Lower lobe of right lung (tissue), 2 donors: ENCODE results near the gene FAT3. TPM values are rescaled to one million over a fixed set of nuclear protein-coding genes. Genes with fewer than 3 reads are reported as not detected.

Experiments
- ATAC-seq, 2 donors: fragments of 200-7000 bp; cut with Tn5 transposase; one replicate each; pipeline ENCODE4 v1.9.1; 2020 to 2022; ENCODE audit warnings: mild to moderate bottlenecking in 2 of 2, moderate library complexity in 2 of 2
- DNase-seq: peaks from one replicate; pipeline ENCODE4 v3.0.0-alpha.2; 2020
- H3K27ac ChIP-seq: fragments of 200-600 bp; one replicate; pipeline ENCODE4 v1.8.0; 2022
- H3K27me3 ChIP-seq: fragments of 200-600 bp; one replicate; pipeline ENCODE4 v1.8.0; 2022; ENCODE audit warnings: low read depth
- H3K36me3 ChIP-seq: fragments of 200-600 bp; one replicate; pipeline ENCODE4 v1.8.0; 2022; ENCODE audit warnings: mild to moderate bottlenecking
- H3K4me1 ChIP-seq: fragments of 200-600 bp; one replicate; pipeline ENCODE4 v1.8.0; 2022
- H3K4me3 ChIP-seq: fragments of 200-600 bp; one replicate; pipeline ENCODE4 v1.8.0; 2022; ENCODE audit warnings: mild to moderate bottlenecking
- H3K9me3 ChIP-seq: fragments of 200-600 bp; one replicate; pipeline ENCODE4 v1.8.0; 2022
- intact Hi-C: fragments of 100-400 bp; cut with DNase I; formaldehyde crosslinking; loops from one replicate; pipeline ENCODE4 v1.11.0; 2022
- total RNA-seq: library from RNA; stranded (reverse); fragmentation: NEBNext Ultra II Directional; extraction: Animal tissue kit (Norgen Biotek cat#: 25700); gene quantifications from one replicate; pipeline ENCODE4 v1.2.1, GENCODE V29; 2021
- TF ChIP-seq, protein P1 (sequence below): fragments of 200-600 bp; IDR thresholded peaks from one replicate; pipeline ENCODE4 v1.8.0; 2022; ENCODE audit warnings: antibody characterized with exemption, mild to moderate bottlenecking
- donor health status: DM: no; HTN: yes; CAD: no; lungs with severe emphysema.

Gene FAT3
- total RNA-seq, 1 donor from 2014 or later, result 7.9 TPM

DNA sequence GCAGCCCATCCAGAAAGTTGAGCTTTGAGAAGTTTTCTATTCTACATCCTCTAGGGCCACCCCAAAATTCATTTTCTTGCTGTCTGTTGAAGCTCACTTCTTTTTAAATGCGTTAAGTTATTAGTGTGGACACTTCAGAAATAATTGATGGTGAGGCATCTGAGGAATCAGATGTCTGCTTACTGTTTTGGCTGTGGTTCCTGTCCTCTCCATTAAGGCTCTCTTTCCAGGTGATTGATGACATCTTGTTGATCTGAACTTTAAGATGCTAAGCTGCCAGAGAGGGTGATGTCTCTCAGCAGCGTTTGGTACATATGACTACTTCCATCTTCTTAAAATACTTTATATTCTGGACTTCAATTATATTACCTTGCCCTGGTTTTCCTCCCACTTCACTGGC is 45.2 kb downstream of the FAT3 start:
- H3K27ac ChIP-seq, result no peak overlapping the region
- intact Hi-C loops, result no loop called here
- ATAC-seq (no peak), DNase-seq (no peak)
- no peaks in the 10 kb centered on the region for H3K4me1 ChIP-seq
- H3K4me3 ChIP-seq, result no peak overlapping the region
- H3K36me3 ChIP-seq, result no peaks in the 10 kb centered on the region
- TF ChIP-seq, protein P1, sequence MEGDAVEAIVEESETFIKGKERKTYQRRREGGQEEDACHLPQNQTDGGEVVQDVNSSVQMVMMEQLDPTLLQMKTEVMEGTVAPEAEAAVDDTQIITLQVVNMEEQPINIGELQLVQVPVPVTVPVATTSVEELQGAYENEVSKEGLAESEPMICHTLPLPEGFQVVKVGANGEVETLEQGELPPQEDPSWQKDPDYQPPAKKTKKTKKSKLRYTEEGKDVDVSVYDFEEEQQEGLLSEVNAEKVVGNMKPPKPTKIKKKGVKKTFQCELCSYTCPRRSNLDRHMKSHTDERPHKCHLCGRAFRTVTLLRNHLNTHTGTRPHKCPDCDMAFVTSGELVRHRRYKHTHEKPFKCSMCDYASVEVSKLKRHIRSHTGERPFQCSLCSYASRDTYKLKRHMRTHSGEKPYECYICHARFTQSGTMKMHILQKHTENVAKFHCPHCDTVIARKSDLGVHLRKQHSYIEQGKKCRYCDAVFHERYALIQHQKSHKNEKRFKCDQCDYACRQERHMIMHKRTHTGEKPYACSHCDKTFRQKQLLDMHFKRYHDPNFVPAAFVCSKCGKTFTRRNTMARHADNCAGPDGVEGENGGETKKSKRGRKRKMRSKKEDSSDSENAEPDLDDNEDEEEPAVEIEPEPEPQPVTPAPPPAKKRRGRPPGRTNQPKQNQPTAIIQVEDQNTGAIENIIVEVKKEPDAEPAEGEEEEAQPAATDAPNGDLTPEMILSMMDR, result no peak
- no peaks in the 10 kb centered on the region for H3K9me3 ChIP-seq
- no peaks in the 10 kb centered on the region for H3K27me3 ChIP-seq

DNA sequence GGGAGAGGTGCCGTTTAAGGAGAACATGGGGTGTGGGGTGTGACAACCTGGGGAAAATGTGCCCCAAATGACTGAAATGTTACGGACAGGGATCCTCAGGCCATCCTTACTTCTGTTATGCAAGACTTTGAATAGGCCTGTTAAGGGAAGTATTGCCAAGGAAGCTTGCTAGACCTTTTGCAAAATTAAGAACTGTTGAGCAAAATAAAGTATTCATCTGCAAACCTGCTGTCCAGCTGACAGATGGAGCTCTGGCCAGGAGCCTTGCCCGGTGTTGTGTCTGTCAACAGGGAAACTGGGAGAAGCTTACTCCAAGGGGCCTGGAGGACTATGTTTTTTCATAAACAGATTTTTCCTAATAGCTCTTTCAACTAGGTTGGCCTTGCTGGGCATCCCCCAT is 48.0 kb downstream of the FAT3 start:
- TF ChIP-seq, protein P1, result no peak
- no peaks in the 10 kb centered on the region for H3K27me3 ChIP-seq
- H3K4me3 ChIP-seq, result no peak overlapping the region
- ATAC-seq (no peak), DNase-seq (no peak)
- intact Hi-C loops, result no loop called here
- no peaks in the 10 kb centered on the region for H3K9me3 ChIP-seq
- H3K4me1 ChIP-seq, result no peaks in the 10 kb centered on the region
- no peak overlapping the region for H3K27ac ChIP-seq
- no peaks in the 10 kb centered on the region for H3K36me3 ChIP-seq
